SU-DHL-6 (cell line): ENCODE results near the gene DENND1C.

Source experiments
- H2AFZ ChIP-seq: fragments of 200-600 bp; sonication (generic); 2 replicates; pipeline ENCODE4 v1.6.1; 2014; ENCODE audit warnings: low read depth, mild to moderate bottlenecking, moderate library complexity, mixed read lengths, antibody characterized with exemption, low read length; ENCODE audit not compliant: severe bottlenecking
- H3F3A ChIP-seq: fragments of 200-600 bp; shearing (Covaris generic); 2 replicates; pipeline ENCODE4 v1.6.0; 2016; ENCODE audit warnings: antibody characterized with exemption, mild to moderate bottlenecking; ENCODE audit not compliant: insufficient read depth
- H3K27ac ChIP-seq: fragments of 200-600 bp; sonication (generic); 2 replicates; pipeline ENCODE4 v1.5.1; 2016; ENCODE audit warnings: low read depth, mild to moderate bottlenecking, low read length, moderate library complexity, mixed read lengths
- H3K27me3 ChIP-seq: fragments of 200-600 bp; sonication (generic), shearing (Covaris generic); 2 replicates; pipeline ENCODE4 v1.6.0; 2014; ENCODE audit warnings: mild to moderate bottlenecking, low read length
- H3K36me3 ChIP-seq: fragments of 200-600 bp; sonication (generic); 2 replicates; pipeline ENCODE4 v1.6.1; 2014; ENCODE audit warnings: mild to moderate bottlenecking, low read length, mixed read lengths
- H3K4me2 ChIP-seq: fragments of 300-600, 200-600 bp; shearing (Covaris generic), sonication (generic); 2 replicates; pipeline ENCODE4 v1.6.0; 2014; ENCODE audit warnings: low read length, low read depth, mild to moderate bottlenecking; ENCODE audit not compliant: poor library complexity, severe bottlenecking
- H3K4me3 ChIP-seq: fragments of 200-600 bp; sonication (generic); 2 replicates; pipeline ENCODE4 v1.5.1; 2014; ENCODE audit warnings: antibody characterized with exemption, low read length, mild to moderate bottlenecking, mixed read lengths; ENCODE audit not compliant: insufficient read depth, poor library complexity, severe bottlenecking
- H3K79me2 ChIP-seq: fragments of 200-600 bp; sonication (generic); 2 replicates; pipeline ENCODE4 v1.6.1; 2014; ENCODE audit warnings: mild to moderate bottlenecking, low read length, moderate library complexity; ENCODE audit not compliant: insufficient read depth
- H3K9ac ChIP-seq: fragments of 200-600 bp; sonication (generic); 2 replicates; pipeline ENCODE4 v1.7.0; 2014; ENCODE audit warnings: mild to moderate bottlenecking, low read length
- H3K9me2 ChIP-seq: fragments of 200-600 bp; sonication (generic); replicated peaks from 2 replicates; pipeline ENCODE4 v1.6.1; 2014; ENCODE audit warnings: low read length; ENCODE audit not compliant: insufficient read depth
- H3K9me3 ChIP-seq: fragments of 200-600 bp; sonication (generic); 2 replicates; pipeline ENCODE4 v1.6.1; 2014; ENCODE audit warnings: low read length, mixed read lengths; ENCODE audit not compliant: insufficient read depth
- H4K20me1 ChIP-seq: fragments of 200-600 bp; sonication (generic); 2 replicates; pipeline ENCODE4 v1.6.1; 2014; ENCODE audit warnings: low read depth, mild to moderate bottlenecking, antibody characterized with exemption, low read length, moderate library complexity, mixed read lengths
- CTCF ChIP-seq: fragments of 200-600 bp; sonication (generic); IDR thresholded peaks from one replicate; pipeline ENCODE4 v1.5.1; 2017; ENCODE audit warnings: antibody characterized with exemption, mild to moderate bottlenecking, low read length, moderate library complexity; ENCODE audit not compliant: insufficient read depth, poor library complexity, severe bottlenecking
- EZH2phosphoT487 ChIP-seq: fragments of 200-600 bp; sonication (generic), shearing (Covaris generic); conservative IDR thresholded peaks from 2 replicates; pipeline ENCODE4 v1.6.1; 2018; ENCODE audit warnings: mild to moderate bottlenecking, antibody characterized with exemption, low read length, moderate library complexity, mixed read lengths

DENND1C gene

GRCh38 chr19:6516018-6516658, 34.6 kb upstream of the DENND1C start:
- Histone ChIP-seq H3K36me3 (no peaks in the 10 kb centered on the region), H3K4me2 (peak overlapping the region; percentile 74), H3F3A (peaks cover 30% of the 10 kb centered on the region), H2AFZ (peak overlapping the region; percentile 78), H4K20me1 (no peaks in the 10 kb centered on the region), H3K9me3 (no peaks in the 10 kb centered on the region), H3K27me3 (no peaks in the 10 kb centered on the region), H3K27ac (no peak overlapping the region), H3K9ac (peak overlapping the region; percentile 66), H3K4me3 (peak overlapping the region; percentile 54), H3K79me2 (no peaks in the 10 kb centered on the region), H3K9me2 (no peaks in the 10 kb centered on the region)
- TF ChIP-seq EZH2phosphoT487 (no peak), CTCF (no peak)

GRCh38 chr19:6514926-6515544, 33.4 kb upstream of the DENND1C start:
- Histone ChIP-seq H3K27ac (no peak overlapping the region), H3K9ac (no peak overlapping the region), H3K4me2 (no peak overlapping the region), H3K9me2 (no peaks in the 10 kb centered on the region), H3K9me3 (no peaks in the 10 kb centered on the region), H2AFZ (no peak overlapping the region), H3K79me2 (no peaks in the 10 kb centered on the region), H3K27me3 (no peaks in the 10 kb centered on the region), H3F3A (peaks cover 28% of the 10 kb centered on the region), H3K36me3 (no peaks in the 10 kb centered on the region), H3K4me3 (no peak overlapping the region), H4K20me1 (no peaks in the 10 kb centered on the region)
- TF ChIP-seq EZH2phosphoT487 (no peak), CTCF (no peak)

GRCh38 chr19:6514089-6514488, 32.5 kb upstream of the DENND1C start:
- Histone ChIP-seq H3K36me3 (no peaks in the 10 kb centered on the region), H2AFZ (no peak overlapping the region), H3K9ac (no peak overlapping the region), H3F3A (peaks cover 18% of the 10 kb centered on the region), H3K4me2 (no peak overlapping the region), H3K79me2 (no peaks in the 10 kb centered on the region), H4K20me1 (no peaks in the 10 kb centered on the region), H3K27me3 (no peaks in the 10 kb centered on the region), H3K27ac (no peak overlapping the region), H3K9me2 (no peaks in the 10 kb centered on the region), H3K9me3 (no peaks in the 10 kb centered on the region), H3K4me3 (no peak overlapping the region)
- TF ChIP-seq EZH2phosphoT487 (no peak), CTCF (no peak)
